ENCODE results near the gene TIMP3.

- TF ChIP-seq CTCF (IDR thresholded peaks at IDR 0.05) (no peak), POLR2A (IDR thresholded peaks at IDR 0.05) (no peak), EP300 (IDR thresholded peaks at IDR 0.05) (no peak), POLR2AphosphoS5 (IDR thresholded peaks at IDR 0.05) (no peak)
Measured at GRCh38 chr22:32791056-32791455, 10.4 kb upstream of the TIMP3 start.

Measured in upper lobe of left lung (tissue), 4 donors.